NCI-H2196 treated with DMSO at 0.1 percent for 48 hours (cell line): ENCODE measurements around the gene SH3GLB2.
"Not testable (repeated sequence)": the region's sequence is repeated elsewhere in the genome, so short reads cannot be mapped to it uniquely, and the experiment has no call there.

Experiments used
- DNase-seq: peaks from one replicate; lab custom pipeline; 2025; ENCODE audit not compliant: unreplicated experiment; lab: John Stamatoyannopoulos, UW

Gene SH3GLB2

GRCh38 chr9:129054163-129054851 is 26.2 kb upstream of the SH3GLB2 start:
- DNase-seq = no peak

GRCh38 chr9:129053020-129053419 is 24.9 kb upstream of the SH3GLB2 start:
- no peak for DNase-seq

GRCh38 chr9:129052592-129052991 is 24.5 kb upstream of the SH3GLB2 start:
- DNase-seq = peak; percentile 67

- no peak for DNase-seq
These were observed 13.9 kb upstream of the SH3GLB2 start for GRCh38 chr9:129042016-129042415.

- no peak for DNase-seq
These were observed 12.0 kb upstream of the SH3GLB2 start for GRCh38 chr9:129040113-129040643.

- DNase-seq = no peak
These were observed 10.2 kb upstream of the SH3GLB2 start for GRCh38 chr9:129038109-129038852.

- no peak for DNase-seq
These were observed 9.6 kb upstream of the SH3GLB2 start for GRCh38 chr9:129037767-129038098.

GRCh38 chr9:129036923-129037766 is 9.0 kb upstream of the SH3GLB2 start:
- no peak for DNase-seq

GRCh38 chr9:129036241-129036922 is 8.3 kb upstream of the SH3GLB2 start, which contains the start of gene MIGA2:
MIGA2 (plus strand) TSS chr9:129036626; CDS start chr9:129040595, 3,969 bp downstream.
- DNase-seq = peak; percentile 98

- not testable (repeated sequence) for DNase-seq
These were observed 7.7 kb upstream of the SH3GLB2 start for GRCh38 chr9:129035838-129036237.

GRCh38 chr9:129033216-129033615 is 5.1 kb upstream of the SH3GLB2 start:
- no peak for DNase-seq

GRCh38 chr9:129032541-129033159 is 4.5 kb upstream of the SH3GLB2 start:
- DNase-seq = no peak

- no peak for DNase-seq
These were observed 3.4 kb upstream of the SH3GLB2 start for GRCh38 chr9:129031514-129031913.

GRCh38 chr9:129030191-129030590 is 2.1 kb upstream of the SH3GLB2 start:
- no peak for DNase-seq

- DNase-seq = peak; percentile 71
These were observed 393 bp downstream of the SH3GLB2 start for GRCh38 chr9:129027685-129028191.

- no peak for DNase-seq
These were observed 877 bp downstream of the SH3GLB2 start for GRCh38 chr9:129027224-129027684.

GRCh38 chr9:129026442-129027223 is 1.5 kb downstream of the SH3GLB2 start:
- no peak for DNase-seq

- DNase-seq = no peak
These were observed 4.3 kb downstream of the SH3GLB2 start for GRCh38 chr9:129023908-129024233.
